ENCODE results near the gene NEDD9. TPM values are rescaled to one million over a fixed set of nuclear protein-coding genes. Genes with fewer than 3 reads are reported as not detected.

Gene NEDD9
- total RNA-seq, 1 donor = 29.8 TPM

- TF ChIP-seq CTCF (IDR thresholded peaks at IDR 0.05; ENCODE audit: insufficient read depth, low read depth, low read length) = no peak
- H3K4me3 ChIP-seq (ENCODE audit: low read depth, low read length) = no peak overlapping the region
- no peak for DNase-seq (ENCODE audit: low read depth)
Observed at GRCh38 chr6:11181478-11182136, 50.9 kb downstream of the NEDD9 start.

DNA sequence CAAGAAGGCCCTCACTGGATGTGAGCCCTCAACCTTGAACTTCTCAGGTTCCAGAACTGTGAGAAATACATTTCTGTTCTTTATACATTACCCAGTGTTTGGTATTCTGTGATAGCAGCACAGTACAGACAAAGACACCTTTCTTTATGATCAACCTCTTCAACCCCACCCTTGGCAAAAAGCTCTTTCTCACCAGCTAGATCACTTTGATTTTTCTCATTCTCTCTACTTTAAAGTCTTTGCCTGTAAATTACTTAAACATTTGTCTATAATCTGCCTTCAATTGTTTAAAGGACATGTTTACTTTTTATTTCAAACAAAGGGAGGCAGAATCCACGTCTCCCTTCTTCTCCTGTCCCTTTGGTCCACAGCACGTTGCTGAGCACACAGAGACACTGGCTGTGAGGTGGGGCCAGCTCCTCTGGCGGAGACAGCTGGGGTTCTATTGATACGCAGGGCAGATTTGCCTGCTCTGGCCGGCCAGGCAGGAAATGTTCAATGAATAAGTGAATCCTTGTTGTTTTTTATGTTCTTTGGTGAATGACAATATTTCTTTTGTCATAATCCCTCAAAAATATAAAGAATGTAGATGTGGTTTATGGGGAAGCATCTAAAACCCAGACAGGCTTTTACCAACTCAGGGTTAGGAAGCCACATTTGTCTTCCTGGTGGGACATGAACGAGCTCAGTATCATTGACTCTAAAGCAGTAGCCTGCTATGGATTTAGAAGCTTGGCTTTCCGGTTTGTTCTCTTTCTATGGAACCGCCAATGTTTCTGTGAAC, 52.9 kb downstream of the NEDD9 start:
- no peak overlapping the region for H3K4me3 ChIP-seq (ENCODE audit: low read depth, low read length)
- DNase-seq (ENCODE audit: low read depth) = no peak
- no peak for TF ChIP-seq CTCF (IDR thresholded peaks at IDR 0.05; ENCODE audit: insufficient read depth, low read depth, low read length)

DNA sequence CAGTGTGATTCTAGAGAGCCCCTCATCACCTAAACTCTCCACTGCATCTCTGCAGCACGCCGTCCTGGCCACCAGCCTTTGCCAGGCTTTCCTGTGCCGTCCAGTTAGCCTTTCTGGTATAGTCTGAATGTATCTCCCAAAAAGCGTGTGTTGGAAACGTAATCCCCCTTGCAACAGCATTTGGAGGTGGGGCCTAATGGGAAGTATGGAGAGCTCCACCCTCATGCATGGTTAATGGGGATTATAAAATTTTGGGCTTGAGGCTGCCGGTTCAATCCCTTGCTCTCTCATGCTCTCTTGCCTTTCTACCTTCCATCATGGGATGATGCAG, 53.4 kb downstream of the NEDD9 start:
- H3K4me3 ChIP-seq (ENCODE audit: low read depth, low read length) = no peak overlapping the region
- DNase-seq (ENCODE audit: low read depth) = no peak
- TF ChIP-seq CTCF (IDR thresholded peaks at IDR 0.05; ENCODE audit: insufficient read depth, low read depth, low read length) = no peak

DNA sequence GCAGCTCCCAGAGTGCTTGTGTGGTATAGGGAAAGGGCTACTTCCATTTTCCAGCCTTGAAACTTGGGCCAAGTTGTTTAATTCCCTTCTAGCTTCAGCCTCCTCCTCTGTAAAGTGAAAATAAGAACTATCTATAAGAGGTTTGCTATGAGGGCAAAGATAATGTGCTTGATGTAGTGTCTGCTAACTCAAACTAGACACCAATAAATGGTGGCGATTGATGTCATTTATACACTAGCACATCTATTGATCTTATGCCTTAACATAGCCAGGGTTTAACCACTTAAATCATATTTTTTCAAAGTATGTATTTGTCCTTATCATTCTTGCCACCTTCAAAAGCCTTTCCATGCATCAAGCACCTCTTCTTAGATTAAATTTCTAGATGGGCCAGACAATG, 55.2 kb downstream of the NEDD9 start:
- TF ChIP-seq CTCF (IDR thresholded peaks at IDR 0.05; ENCODE audit: insufficient read depth, low read depth, low read length) = no peak
- H3K4me3 ChIP-seq (ENCODE audit: low read depth, low read length) = no peak overlapping the region
- no peak for DNase-seq (ENCODE audit: low read depth)

DNA sequence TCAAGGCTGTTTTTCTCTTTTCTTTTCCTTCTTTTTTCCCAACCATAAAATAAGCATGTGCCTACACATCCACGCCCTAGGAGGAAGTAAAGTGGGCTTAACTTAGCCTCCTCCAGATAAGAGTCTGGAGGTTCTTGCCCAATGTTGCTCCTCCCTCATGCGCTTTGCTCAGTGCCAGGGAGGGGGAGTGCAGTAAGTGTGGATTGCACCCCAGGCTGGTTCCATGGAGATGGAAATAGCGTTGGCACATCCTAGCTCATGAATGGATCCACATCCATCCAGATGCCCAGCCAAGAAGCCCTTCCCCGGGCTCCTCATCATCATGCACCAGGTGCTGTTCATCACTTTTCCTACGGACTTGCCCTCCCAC, 58.2 kb downstream of the NEDD9 start:
- no peak for TF ChIP-seq CTCF (IDR thresholded peaks at IDR 0.05; ENCODE audit: insufficient read depth, low read depth, low read length)

GRCh38 chr6:11172501-11173327, 59.8 kb downstream of the NEDD9 start:
- DNase-seq (ENCODE audit: low read depth) = peak; percentile 55
- no peak overlapping the region for H3K4me3 ChIP-seq (ENCODE audit: low read depth, low read length)
- TF ChIP-seq CTCF (IDR thresholded peaks at IDR 0.05; ENCODE audit: insufficient read depth, low read depth, low read length) = peak; percentile 84

More for the DNA sequence above, 58.2 kb downstream of the NEDD9 start:
- DNase-seq (ENCODE audit: low read depth) = peak; percentile 28
- no peak overlapping the region for H3K4me3 ChIP-seq (ENCODE audit: low read depth, low read length)
